Natural killer cell (primary cell): Measurements from ENCODE around the gene ABHD2. TPM values are rescaled to one million over a fixed set of nuclear protein-coding genes. Genes with fewer than 3 reads are reported as not detected.

Experiments used
- ATAC-seq, 3 donors: fragments of 150-1000 bp in 2 of 3; fragments of 200-7000 bp in 1 of 3; cut with Tn5 transposase; 1 replicate in 1 of 3; 2 replicates in 2 of 3; pipeline ENCODE4 v1.10.0; 2021; ENCODE audit warnings: mild to moderate bottlenecking in 2 of 3, moderate library complexity in 2 of 3
- DNase-seq, 2 donors: peaks; one replicate each; pipeline versions ENCODE4 v3.0.0 to v3.0.0-alpha.2; 2013 to 2021; ENCODE audit warnings: mixed read lengths in 1 of 2
- H3K27ac ChIP-seq: one replicate; pipeline ENCODE4 v1.5.1; 2013; ENCODE audit warnings: mild to moderate bottlenecking, low read length
- H3K27me3 ChIP-seq: one replicate; pipeline ENCODE4 v1.6.1; 2013; ENCODE audit warnings: low read length; ENCODE audit not compliant: control insufficient read depth, insufficient read depth
- H3K36me3 ChIP-seq: one replicate; pipeline ENCODE4 v1.6.1; 2013; ENCODE audit warnings: low read length; ENCODE audit not compliant: control insufficient read depth, insufficient read depth
- H3K4me1 ChIP-seq: one replicate; pipeline ENCODE4 v1.6.1; 2013; ENCODE audit warnings: low read length; ENCODE audit not compliant: control insufficient read depth, insufficient read depth
- H3K4me3 ChIP-seq: one replicate; pipeline ENCODE4 v1.5.1; 2013; ENCODE audit warnings: low read length
- H3K9me3 ChIP-seq: one replicate; pipeline ENCODE4 v1.6.1; 2013; ENCODE audit warnings: low read length; ENCODE audit not compliant: control insufficient read depth, insufficient read depth
- H3K27ac Mint-ChIP-seq, 2 donors: one replicate each; pipeline ENCODE4 v1.8.0; 2022; ENCODE audit warnings: mild to moderate bottlenecking in 2 of 2, mixed read lengths in 2 of 2, moderate library complexity in 1 of 2
- H3K27me3 Mint-ChIP-seq, 2 donors: one replicate each; pipeline ENCODE4 v1.8.0; 2022; ENCODE audit warnings: low read depth in 2 of 2, mixed read lengths in 2 of 2
- H3K36me3 Mint-ChIP-seq: one replicate; pipeline ENCODE4 v1.8.0; 2022; ENCODE audit warnings: mixed read lengths
- H3K4me1 Mint-ChIP-seq, 2 donors: one replicate each; pipeline ENCODE4 v1.8.0; 2022; ENCODE audit warnings: mixed read lengths in 2 of 2
- H3K4me3 Mint-ChIP-seq: one replicate; pipeline ENCODE4 v1.8.0; 2022; ENCODE audit warnings: mild to moderate bottlenecking, moderate library complexity, mixed read lengths
- H3K9me3 Mint-ChIP-seq, 2 donors: one replicate each; pipeline ENCODE4 v1.8.0; 2022; ENCODE audit warnings: mixed read lengths in 2 of 2
- CTCF ChIP-seq: fragments of 200-600 bp; IDR thresholded peaks from one replicate; pipeline ENCODE4 v1.8.0; 2022; ENCODE audit warnings: antibody characterized with exemption
- WGBS: methylation state at CpG from one replicate; pipeline ENCODE4 v1.1.7; 2013; ENCODE audit warnings: missing lambda C conversion rate; ENCODE audit not compliant: insufficient coverage; 5-methylcytosine and 5-hydroxymethylcytosine counted together
- intact Hi-C: fragments of 100-400 bp; cut with micrococcal nuclease; formaldehyde crosslinking; loops from one replicate; pipeline ENCODE4 v1.14.2; 2022
- total RNA-seq, 4 donors: library from RNA; stranded (reverse); fragments of 120-200 nt in 1 of 4; gene quantifications; one replicate each; pipeline versions ENCODE4 v1.2.3 to v1.2.4, GENCODE V29; 2013 to 2022

The ABHD2 gene
- total RNA-seq = 100 to 1,000 TPM; 187 to 236 (median 191) TPM
- total RNA-seq (2013) = 79.5 TPM

- Mint-ChIP-seq H3K36me3 (no peaks in the 10 kb centered on the region), H3K9me3 (no peaks in the 10 kb centered on the region), H3K4me3 (no peak within 1 kb of the TSS), H3K4me1 (peaks cover 38 to 39% of the 10 kb centered on the region in 2 donors), H3K27me3 (no peaks in the 10 kb centered on the region), H3K27ac (no peak within 1 kb of the TSS)
- under 1% methylated on average over 51 of the region's 51 CpGs for WGBS
- DNase-seq (peak; percentile 98 to 99), ATAC-seq (peak; percentile 89 to 98 (median 94))
- Histone ChIP-seq H3K9me3 (no peaks in the 10 kb centered on the region), H3K27me3 (no peaks in the 10 kb centered on the region), H3K4me1 (peaks cover 39% of the 10 kb centered on the region), H3K27ac (peak within 1 kb of the TSS; percentile 82), H3K36me3 (no peaks in the 10 kb centered on the region), H3K4me3 (peak within 1 kb of the TSS; percentile 98)
- intact Hi-C loops = loop anchor here (1.0 to 2.0 kb wide), 3 partner anchors 42 to 247 kb away; partner anchors contain the start of gene POLG
- TF ChIP-seq CTCF = no peak
These were observed at the start of gene ABHD2 for GRCh38 chr15:89087830-89088604. ABHD2 (plus strand) TSS chr15:89088456; CDS start chr15:89116328, 27,872 bp downstream.

GRCh38 chr15:89039142-89039541 lies 49.1 kb upstream of the ABHD2 start:
- WGBS = 97% methylated on average over 5 of the region's 5 CpGs
- Mint-ChIP-seq H3K4me3 (no peak overlapping the region), H3K27ac (no peak overlapping the region), H3K36me3 (no peaks in the 10 kb centered on the region), H3K9me3 (no peaks in the 10 kb centered on the region), H3K4me1 (no peaks in the 10 kb centered on the region), H3K27me3 (peaks cover 15 to 21% of the 10 kb centered on the region in 2 donors)
- no peak for TF ChIP-seq CTCF
- Histone ChIP-seq H3K9me3 (no peaks in the 10 kb centered on the region), H3K4me1 (no peaks in the 10 kb centered on the region), H3K4me3 (no peak overlapping the region), H3K36me3 (no peaks in the 10 kb centered on the region), H3K27me3 (no peaks in the 10 kb centered on the region), H3K27ac (no peak overlapping the region)
- DNase-seq = no peak
- ATAC-seq = no peak
- intact Hi-C loops = no loop called here

- no peak for DNase-seq
- Mint-ChIP-seq H3K4me3 (no peak overlapping the region), H3K27me3 (peaks cover 16 to 17% of the 10 kb centered on the region in 2 donors), H3K9me3 (no peaks in the 10 kb centered on the region), H3K36me3 (no peaks in the 10 kb centered on the region), H3K4me1 (no peaks in the 10 kb centered on the region), H3K27ac (no peak overlapping the region)
- H3K27me3 ChIP-seq = no peaks in the 10 kb centered on the region
- no peaks in the 10 kb centered on the region for H3K4me1 ChIP-seq
- no peak overlapping the region for H3K4me3 ChIP-seq
- H3K36me3 ChIP-seq = no peaks in the 10 kb centered on the region
- H3K9me3 ChIP-seq = no peaks in the 10 kb centered on the region
- WGBS = 94% methylated on average over 5 of the region's 5 CpGs
- no peak overlapping the region for H3K27ac ChIP-seq
- TF ChIP-seq CTCF = no peak
- no peak for ATAC-seq
- intact Hi-C loops = no loop called here
These were observed 46.7 kb upstream of the ABHD2 start for GRCh38 chr15:89041507-89041906.
